MCF 10A (cell line): ENCODE results near the gene SSR4. TPM values are rescaled to one million over a fixed set of nuclear protein-coding genes. Genes with fewer than 3 reads are reported as not detected.
"Not testable (repeated sequence)": the region's sequence is repeated elsewhere in the genome, so short reads cannot be mapped to it uniquely, and the experiment has no call there.

Experiments used
- BruUV-seq: library from RNA; stranded (reverse); fragments of 400-500 nt; replicated peaks from 2 replicates; lab custom pipeline; 2021; lab: Mats Ljungman, UMichigan
- CTCF ChIA-PET: fragments of 300-600 bp; sonication (Branson Sonifier 250); formaldehyde crosslinking; extraction: SDS; loops from one replicate; lab custom pipeline; 2021; ENCODE audit warnings: antibody characterized with exemption, inconsistent platforms; lab: Yijun Ruan, JAX
- POLR2A ChIA-PET: fragments of 300-600, 350-650 bp; sonication (Branson Sonifier 250); formaldehyde crosslinking; extraction: SDS; loops from one replicate; lab custom pipeline; 2020; ENCODE audit warnings: antibody characterized with exemption, inconsistent platforms; lab: Yijun Ruan, JAX
- DNase-seq: peaks from one replicate; pipeline ENCODE4 v3.0.0-alpha.2; 2018; ENCODE audit not compliant: unreplicated experiment
- H3K27ac Mint-ChIP-seq: one replicate; pipeline ENCODE4 v1.8.0; 2022; ENCODE audit warnings: mild to moderate bottlenecking, low read depth, mixed read lengths; ENCODE audit not compliant: unreplicated experiment
- H3K27me3 Mint-ChIP-seq: one replicate; pipeline ENCODE4 v1.8.0; 2022; ENCODE audit warnings: mixed read lengths; ENCODE audit not compliant: insufficient read depth, unreplicated experiment
- H3K36me3 Mint-ChIP-seq: one replicate; pipeline ENCODE4 v1.8.0; 2022; ENCODE audit warnings: mild to moderate bottlenecking, moderate library complexity, mixed read lengths; ENCODE audit not compliant: insufficient read depth, unreplicated experiment
- H3K4me1 Mint-ChIP-seq: one replicate; pipeline ENCODE4 v1.8.0; 2022; ENCODE audit warnings: mixed read lengths; ENCODE audit not compliant: insufficient read depth, unreplicated experiment
- H3K4me3 Mint-ChIP-seq: one replicate; pipeline ENCODE4 v1.8.0; 2022; ENCODE audit warnings: mild to moderate bottlenecking, moderate library complexity, mixed read lengths; ENCODE audit not compliant: unreplicated experiment
- H3K9me3 Mint-ChIP-seq: one replicate; pipeline ENCODE4 v1.8.0; 2022; ENCODE audit warnings: mixed read lengths; ENCODE audit not compliant: unreplicated experiment
- CTCF ChIP-seq: fragments of 200-600 bp; IDR thresholded peaks from one replicate; pipeline ENCODE4 v1.8.0; 2022; ENCODE audit warnings: antibody characterized with exemption, mild to moderate bottlenecking; ENCODE audit not compliant: unreplicated experiment
- intact Hi-C: fragments of 100-400 bp; cut with micrococcal nuclease; formaldehyde crosslinking; loops from 2 replicates; pipeline ENCODE4 v1.14.1; 2022
- total RNA-seq: library from RNA; stranded (reverse); gene quantifications from 2 replicates; pipeline ENCODE4 v1.2.3, GENCODE V29; 2022

Gene SSR4
- total RNA-seq, 1 experiment from 2014 or later: 328 TPM

GRCh38 chrX:153816831-153817690, 22.6 kb downstream of the SSR4 start:
- TF ChIP-seq CTCF: no peak
- no peak overlapping the region for H3K27ac Mint-ChIP-seq
- no peak for DNase-seq
- H3K36me3 Mint-ChIP-seq: no peaks in the 10 kb centered on the region
- ChIA-PET POLR2A (no interaction called here), CTCF (no interaction called here)
- intact Hi-C loops: no loop called here
- no peaks in the 10 kb centered on the region for H3K4me1 Mint-ChIP-seq
- H3K9me3 Mint-ChIP-seq: no peaks in the 10 kb centered on the region
- BruUV-seq: no TSS peak
- no peak overlapping the region for H3K4me3 Mint-ChIP-seq
- peaks cover 26% of the 10 kb centered on the region for H3K27me3 Mint-ChIP-seq

- H3K4me3 Mint-ChIP-seq, intact Hi-C loops, H3K4me1 Mint-ChIP-seq, DNase-seq, H3K9me3 Mint-ChIP-seq, BruUV-seq, POLR2A ChIA-PET, H3K27ac Mint-ChIP-seq, H3K36me3 Mint-ChIP-seq: not testable (repeated sequence)
- CTCF ChIA-PET: interaction anchor here (0.6 kb wide), 2 partner anchors 28 to 124 kb away, joined by 3 to 4 read pairs; no protein-coding TSS in a partner anchor
- peaks cover 26% of the 10 kb centered on the region for H3K27me3 Mint-ChIP-seq
Observed at GRCh38 chrX:153818064-153818463, 23.6 kb downstream of the SSR4 start.

- no peaks in the 10 kb centered on the region for H3K36me3 Mint-ChIP-seq
- CTCF ChIA-PET: interaction anchor here (0.6 kb wide), 2 partner anchors 27 to 124 kb away, joined by 3 to 4 read pairs; no protein-coding TSS in a partner anchor
- H3K9me3 Mint-ChIP-seq: no peaks in the 10 kb centered on the region
- intact Hi-C loops: no loop called here
- BruUV-seq: no TSS peak
- H3K27ac Mint-ChIP-seq: no peak overlapping the region
- no peak for DNase-seq
- TF ChIP-seq CTCF: no peak
- POLR2A ChIA-PET: no interaction called here
- H3K27me3 Mint-ChIP-seq: peaks cover 22% of the 10 kb centered on the region
- no peaks in the 10 kb centered on the region for H3K4me1 Mint-ChIP-seq
- H3K4me3 Mint-ChIP-seq: no peak overlapping the region
Observed at GRCh38 chrX:153818571-153819383, 24.3 kb downstream of the SSR4 start.

- POLR2A ChIA-PET: no interaction called here
- no TSS peak for BruUV-seq
- CTCF ChIA-PET: interaction anchor here (0.6 to 0.9 kb wide), 2 partner anchors 130 to 271 kb away, joined by 3 read pairs; no protein-coding TSS in a partner anchor
- no peak for DNase-seq
- no peak overlapping the region for H3K4me3 Mint-ChIP-seq
- peaks cover 29% of the 10 kb centered on the region for H3K27me3 Mint-ChIP-seq
- no peaks in the 10 kb centered on the region for H3K9me3 Mint-ChIP-seq
- no peaks in the 10 kb centered on the region for H3K4me1 Mint-ChIP-seq
- no peak overlapping the region for H3K27ac Mint-ChIP-seq
- no peaks in the 10 kb centered on the region for H3K36me3 Mint-ChIP-seq
- no peak for TF ChIP-seq CTCF
- intact Hi-C loops: no loop called here
Observed at GRCh38 chrX:153819384-153820040, 25.0 kb downstream of the SSR4 start.
